ENCODE measurements around the gene C1orf159.

GRCh38 chr1:1143636-1144035 is 27.7 kb upstream of the C1orf159 start:
- TF ChIP-seq, protein P1, sequence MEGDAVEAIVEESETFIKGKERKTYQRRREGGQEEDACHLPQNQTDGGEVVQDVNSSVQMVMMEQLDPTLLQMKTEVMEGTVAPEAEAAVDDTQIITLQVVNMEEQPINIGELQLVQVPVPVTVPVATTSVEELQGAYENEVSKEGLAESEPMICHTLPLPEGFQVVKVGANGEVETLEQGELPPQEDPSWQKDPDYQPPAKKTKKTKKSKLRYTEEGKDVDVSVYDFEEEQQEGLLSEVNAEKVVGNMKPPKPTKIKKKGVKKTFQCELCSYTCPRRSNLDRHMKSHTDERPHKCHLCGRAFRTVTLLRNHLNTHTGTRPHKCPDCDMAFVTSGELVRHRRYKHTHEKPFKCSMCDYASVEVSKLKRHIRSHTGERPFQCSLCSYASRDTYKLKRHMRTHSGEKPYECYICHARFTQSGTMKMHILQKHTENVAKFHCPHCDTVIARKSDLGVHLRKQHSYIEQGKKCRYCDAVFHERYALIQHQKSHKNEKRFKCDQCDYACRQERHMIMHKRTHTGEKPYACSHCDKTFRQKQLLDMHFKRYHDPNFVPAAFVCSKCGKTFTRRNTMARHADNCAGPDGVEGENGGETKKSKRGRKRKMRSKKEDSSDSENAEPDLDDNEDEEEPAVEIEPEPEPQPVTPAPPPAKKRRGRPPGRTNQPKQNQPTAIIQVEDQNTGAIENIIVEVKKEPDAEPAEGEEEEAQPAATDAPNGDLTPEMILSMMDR (IDR thresholded peaks at IDR 0.05) = no peak
- TF ChIP-seq POLR2A (IDR thresholded peaks at IDR 0.05) = peak in 1 of 2 donors; percentile 44
